Adrenal gland (tissue), 12 donors: ENCODE data around the gene DNAJC1. TPM values are rescaled to one million over a fixed set of nuclear protein-coding genes. Genes with fewer than 3 reads are reported as not detected.

Source experiments
- DNase-seq, 7 donors: peaks; one replicate each; pipeline ENCODE4 v3.0.0-alpha.2; 2019 to 2020
- H3K27ac ChIP-seq, 5 donors: fragments of 200-600 bp; sonication (generic) in 4 of 5; 1 replicate in 3 of 5; 2 replicates in 2 of 5; pipeline versions ENCODE4 v1.5.1 to v1.8.0; 2016 to 2020; ENCODE audit warnings: mild to moderate bottlenecking in 1 of 5
- H3K27me3 ChIP-seq: fragments of 200-600 bp; 2 replicates; pipeline ENCODE4 v1.8.0; 2021
- H3K36me3 ChIP-seq, 2 donors: fragments of 200-600 bp; replicated peaks in 1 of 2; 1 replicate in 1 of 2; 2 replicates in 1 of 2; pipeline versions ENCODE4 v1.5.1 to v1.8.0; 2018 to 2022
- H3K4me1 ChIP-seq, 2 donors: fragments of 200-600 bp; replicated peaks in 1 of 2; 1 replicate in 1 of 2; 2 replicates in 1 of 2; pipeline versions ENCODE4 v1.5.1 to v1.8.0; 2018 to 2021
- H3K4me3 ChIP-seq, 4 donors: fragments of 200-600 bp; sonication (generic) in 3 of 4; one replicate each; pipeline ENCODE4 v1.5.1; 2016 to 2018
- H3K9me3 ChIP-seq, 3 donors: fragments of 200-600 bp; sonication (generic) in 1 of 3; replicated peaks in 1 of 3; 1 replicate in 2 of 3; 2 replicates in 1 of 3; pipeline versions ENCODE4 v1.5.1 to v1.8.0; 2016 to 2021
- CTCF ChIP-seq, 6 experiments: fragments of 450-650 bp in 4 of 6; fragments of 200-600 bp in 2 of 6; sonication (generic) in 1 of 6; IDR thresholded peaks; 1 replicate in 5 of 6; 2 replicates in 1 of 6; pipeline versions ENCODE4 v1.5.1 to v1.8.0; 2016 to 2021; ENCODE audit warnings: antibody characterized with exemption in 6 of 6, mild to moderate bottlenecking in 2 of 6, moderate library complexity in 1 of 6
- POLR2A ChIP-seq, 2 donors: fragments of 450-650 bp; IDR thresholded peaks; one replicate each; pipeline ENCODE4 v1.6.1; 2017; ENCODE audit warnings: antibody characterized with exemption in 2 of 2, mild to moderate bottlenecking in 2 of 2, moderate library complexity in 1 of 2
- WGBS, 4 donors: extraction: QIAGEN DNeasy Blood & Tissue Kit in 2 of 4; methylation state at CpG; one replicate each; pipeline versions ENCODE4 v1.1.5 to v1.1.7; 2013 to 2017; 5-methylcytosine and 5-hydroxymethylcytosine counted together
- intact Hi-C, 2 donors: fragments of 100-400 bp; cut with DNase I; formaldehyde crosslinking; loops; one replicate each; pipeline versions ENCODE4 v1.14.1 to v1.15.0; 2022 to 2023
- polyA plus RNA-seq, 3 donors: library from polyadenylated mRNA; stranded (reverse); fragments of 200-250 nt in 2 of 3; fragments of 350-450 nt in 1 of 3; fragmentation: Illumina TruSeq in 1 of 3; extraction: RNeasy Lipid Tissue Mini Kit (QIAGEN cat#74804) in 1 of 3; gene quantifications; one replicate each; pipeline ENCODE4 v1.2.3, GENCODE V29; 2013 to 2014
- total RNA-seq, 9 donors: library from RNA; depleted of rRNA in 4 of 9; stranded (reverse); fragments of >200 nt in 4 of 9; fragments of 120-200 nt in 1 of 9; fragmentation: NEBNext Ultra II Directional in 1 of 9; extraction: Animal tissue kit (Norgen Biotek cat#: 25700) in 1 of 9; gene quantifications; one replicate each; pipeline versions ENCODE4 v1.1.0 to v1.2.4, GENCODE V29; 2013 to 2023
- donor health status: healthy with polysubstance abuse.
- donor health status: Bipolar disorder and iron deficiency.
- donor health status: DM: yes; HTN: yes; CAD: no.
- donor health status: DM: no; HTN: no; CAD: no.
- donor health status: DM: no; HTN: no; CAD: no.
- donor health status: DM: yes; HTN: yes; CAD: no.

Gene DNAJC1
- total and polyA plus RNA-seq, 12 donors, result 11.0 to 84.4 (median 36.8) TPM

GRCh38 chr10:21969326-21970287, 33.9 kb downstream of the DNAJC1 start:
- Histone ChIP-seq H3K9me3 (no peaks in the 10 kb centered on the region), H3K36me3 (no peaks in the 10 kb centered on the region), H3K27me3 (no peaks in the 10 kb centered on the region), H3K27ac (no peak overlapping the region), H3K4me3 (no peak overlapping the region), H3K4me1 (peaks cover 0 to 7% of the 10 kb centered on the region in 2 donors)
- intact Hi-C loops, result no loop called here
- TF ChIP-seq POLR2A (IDR thresholded peaks at IDR 0.05) (no peak), CTCF (IDR thresholded peaks at IDR 0.05) (no peak)
- DNase-seq, result no peak
- WGBS, 4 donors, result 93 to 96% (median 95%) methylated on average over 5 of the region's 5 CpGs

GRCh38 chr10:21964983-21965665, 38.4 kb downstream of the DNAJC1 start:
- Histone ChIP-seq H3K36me3 (no peaks in the 10 kb centered on the region), H3K27me3 (no peaks in the 10 kb centered on the region), H3K27ac (no peak overlapping the region), H3K4me1 (no peaks in the 10 kb centered on the region), H3K4me3 (no peak overlapping the region), H3K9me3 (no peaks in the 10 kb centered on the region)
- no peak for TF ChIP-seq CTCF (IDR thresholded peaks at IDR 0.05)
- no peak for TF ChIP-seq POLR2A (IDR thresholded peaks at IDR 0.05)
- no peak for DNase-seq
- intact Hi-C loops, result no loop called here

- WGBS, 4 donors, result 88 to 98% (median 93%) methylated on average over 5 of the region's 5 CpGs
- Histone ChIP-seq H3K27ac (no peak overlapping the region), H3K4me1 (no peaks in the 10 kb centered on the region), H3K36me3 (no peaks in the 10 kb centered on the region), H3K9me3 (no peaks in the 10 kb centered on the region), H3K4me3 (no peak overlapping the region), H3K27me3 (no peaks in the 10 kb centered on the region)
- TF ChIP-seq CTCF (IDR thresholded peaks at IDR 0.05) (no peak), POLR2A (IDR thresholded peaks at IDR 0.05) (no peak)
- DNase-seq, result no peak
- intact Hi-C loops, result no loop called here
These were observed 41.2 kb downstream of the DNAJC1 start for GRCh38 chr10:21962358-21962757.

- Histone ChIP-seq H3K27ac (no peak overlapping the region), H3K36me3 (no peaks in the 10 kb centered on the region), H3K4me1 (no peaks in the 10 kb centered on the region), H3K4me3 (no peak overlapping the region), H3K9me3 (no peaks in the 10 kb centered on the region), H3K27me3 (no peaks in the 10 kb centered on the region)
- intact Hi-C loops, result no loop called here
- TF ChIP-seq CTCF (IDR thresholded peaks at IDR 0.05) (no peak), POLR2A (IDR thresholded peaks at IDR 0.05) (no peak)
- DNase-seq, result no peak
These were observed 41.7 kb downstream of the DNAJC1 start for GRCh38 chr10:21961847-21962246.
